Transverse colon (tissue), 4 donors: ENCODE measurements around the gene TRAPPC14. TPM values are rescaled to one million over a fixed set of nuclear protein-coding genes. Genes with fewer than 3 reads are reported as not detected.

Experiments
- DNase-seq: peaks from one replicate; pipeline ENCODE4 v3.0.0-alpha.2; 2019
- H3K27ac ChIP-seq, 4 donors: fragments of 200-600 bp; sonication (generic); 2 replicates each; pipeline ENCODE4 v1.5.1; 2016 to 2018; ENCODE audit warnings: inconsistent platforms in 4 of 4
- H3K27me3 ChIP-seq: fragments of 200-600 bp; sonication (generic); 2 replicates; pipeline ENCODE4 v1.5.1; 2017; ENCODE audit warnings: inconsistent platforms
- H3K36me3 ChIP-seq, 4 donors: fragments of 200-600 bp; sonication (generic); 2 replicates each; pipeline ENCODE4 v1.5.1; 2017 to 2019; ENCODE audit warnings: inconsistent platforms in 4 of 4
- H3K4me1 ChIP-seq, 4 donors: fragments of 200-600 bp; sonication (generic); 2 replicates each; pipeline ENCODE4 v1.5.1; 2017 to 2020; ENCODE audit warnings: inconsistent platforms in 4 of 4
- H3K4me3 ChIP-seq, 4 donors: fragments of 200-600 bp; sonication (generic); 1 replicate in 1 of 4; 2 replicates in 3 of 4; pipeline versions ENCODE4 v1.5.1 to v1.6.1; 2017 to 2019; ENCODE audit warnings: inconsistent platforms in 4 of 4
- H3K9me3 ChIP-seq, 2 donors: fragments of 200-600 bp; sonication (generic); 2 replicates each; pipeline ENCODE4 v1.5.1; 2017 to 2019; ENCODE audit warnings: inconsistent platforms in 2 of 2
- CTCF ChIP-seq, 5 experiments: fragments of 200-600 bp in 3 of 5; fragments of 450-650 bp in 2 of 5; sonication (generic) in 3 of 5; IDR thresholded peaks; 1 replicate in 2 of 5; 2 replicates in 3 of 5; pipeline ENCODE4 v1.5.1; 2016 to 2017; ENCODE audit warnings: antibody characterized with exemption in 5 of 5, inconsistent platforms in 3 of 5, mild to moderate bottlenecking in 2 of 5, moderate library complexity in 1 of 5
- EP300 ChIP-seq: sonication (generic); formaldehyde crosslinking; IDR thresholded peaks from one replicate; pipeline ENCODE4 v1.6.1; 2017; ENCODE audit warnings: antibody characterized with exemption, low read depth
- POLR2A ChIP-seq: fragments of 450-650 bp; IDR thresholded peaks from one replicate; pipeline ENCODE4 v1.6.1; 2016; ENCODE audit warnings: antibody characterized with exemption, mild to moderate bottlenecking, moderate library complexity
- POLR2AphosphoS5 ChIP-seq, 3 donors: sonication (generic); formaldehyde crosslinking; IDR thresholded peaks; one replicate each; pipeline ENCODE4 v1.6.1; 2016; ENCODE audit warnings: antibody characterized with exemption in 3 of 3
- WGBS, 2 donors: methylation state at CpG; one replicate each; pipeline ENCODE4 v1.1.5; 2018; ENCODE audit warnings: low coverage in 1 of 2; 5-methylcytosine and 5-hydroxymethylcytosine counted together
- in situ Hi-C, 4 donors: fragments of 200-750 bp; cut with MboI; loops; one replicate each; pipeline versions ENCODE4 v1.15.0 to v1.15.1; 2017; ENCODE audit warnings: low sequenced_read_pairs in 3 of 4, low pct_ligation_motif_present in 1 of 4, low pct_unique_long_range_greater_than_20kb in 1 of 4
- intact Hi-C: fragments of 100-400 bp; cut with DNase I; formaldehyde crosslinking; loops from one replicate; pipeline ENCODE4 v1.15.1; 2023; ENCODE audit warnings: low total_unique reads
- total RNA-seq, 4 donors: library from RNA; depleted of rRNA; stranded (reverse); fragments of >200 nt; gene quantifications; one replicate each; pipeline ENCODE4 v1.1.0, GENCODE V29; 2016

The TRAPPC14 gene
- total RNA-seq, 4 donors from 2014 or later, result 43.5 to 111 (median 51.2) TPM

DNA sequence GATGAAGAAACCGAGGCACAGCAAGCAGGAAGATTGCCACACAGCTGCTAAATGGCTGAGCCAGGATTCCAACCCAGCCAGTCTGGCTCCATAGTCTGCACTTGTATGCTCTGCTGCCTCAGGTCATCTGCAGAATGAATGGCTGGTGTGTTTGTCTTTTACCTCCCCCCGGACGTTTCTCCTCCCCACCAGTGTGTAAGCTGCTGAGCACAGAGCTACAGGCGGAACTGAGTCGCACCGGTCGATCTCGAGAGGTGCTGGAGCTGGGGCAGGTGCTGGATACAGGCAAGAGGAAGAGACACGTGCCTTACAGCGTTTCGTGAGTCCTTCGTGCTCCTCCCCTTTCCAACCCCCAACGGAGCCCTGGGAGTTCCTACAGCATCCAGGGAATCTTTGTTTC is 36.5 kb downstream of the TRAPPC14 start:
- no peak for DNase-seq
- Histone ChIP-seq H3K9me3 (no peaks in the 10 kb centered on the region), H3K36me3 (no peaks in the 10 kb centered on the region), H3K4me1 (peaks cover 6 to 45% (median 40%) of the 10 kb centered on the region in 4 donors), H3K4me3 (no peak overlapping the region), H3K27me3 (no peaks in the 10 kb centered on the region), H3K27ac (peak overlapping the region in 2 of 4 donors; percentile 4 to 13)
- intact Hi-C loops, result no loop called here
- TF ChIP-seq CTCF (IDR thresholded peaks at IDR 0.05) (no peak), POLR2AphosphoS5 (IDR thresholded peaks at IDR 0.05) (no peak), EP300 (no peak), POLR2A (no peak)
- in situ Hi-C loops, result loop anchor here in 1 of 4 donors (5.0 kb wide), 1 partner anchor 85 kb away; no protein-coding TSS in a partner anchor
- WGBS, 2 donors, result 32 to 65% methylated on average over 13 of the region's 13 CpGs

- TF ChIP-seq CTCF (IDR thresholded peaks at IDR 0.05), result no peak
- TF ChIP-seq POLR2AphosphoS5 (IDR thresholded peaks at IDR 0.05), result no peak
- no peak for TF ChIP-seq POLR2A
- no peak for TF ChIP-seq EP300
- H3K27me3 ChIP-seq, result no peaks in the 10 kb centered on the region
- intact Hi-C loops (no loop called here), in situ Hi-C loops (loop anchor here in 1 of 4 donors (5.0 kb wide), 1 partner anchor 87 kb away; no protein-coding TSS in a partner anchor)
- no peak for DNase-seq
- H3K27ac ChIP-seq, result peak overlapping the region; percentile 88 to 94 (median 90)
- peaks cover 6 to 38% (median 34%) of the 10 kb centered on the region in 4 donors for H3K4me1 ChIP-seq
- no peaks in the 10 kb centered on the region for H3K36me3 ChIP-seq
- H3K4me3 ChIP-seq, result peak overlapping the region in 1 of 4 donors; percentile 78
- 36 to 75% methylated on average over 1 of the region's 1 CpG for WGBS, 2 donors
- H3K9me3 ChIP-seq, result no peaks in the 10 kb centered on the region
These were observed 37.8 kb downstream of the TRAPPC14 start for GRCh38 chr7:100120733-100121036.

GRCh38 chr7:100119970-100120732 is 38.4 kb downstream of the TRAPPC14 start:
- 22 to 80% methylated on average over 3 to 19 of the region's 19 CpGs for WGBS, 2 donors
- Histone ChIP-seq H3K9me3 (no peaks in the 10 kb centered on the region), H3K4me1 (peaks cover 6 to 32% (median 28%) of the 10 kb centered on the region in 4 donors), H3K27ac (peak overlapping the region; percentile 88 to 94 (median 90)), H3K27me3 (no peaks in the 10 kb centered on the region), H3K36me3 (no peaks in the 10 kb centered on the region), H3K4me3 (peak overlapping the region; percentile 63 to 78 (median 73))
- in situ Hi-C loops, result loop anchor here in 1 of 4 donors (5.0 kb wide), 1 partner anchor 87 kb away; no protein-coding TSS in a partner anchor
- intact Hi-C loops, result no loop called here
- peak; percentile 68 for DNase-seq
- TF ChIP-seq POLR2A (no peak), CTCF (IDR thresholded peaks at IDR 0.05) (no peak), POLR2AphosphoS5 (IDR thresholded peaks at IDR 0.05) (no peak), EP300 (no peak)

GRCh38 chr7:100119072-100119969 is 39.2 kb downstream of the TRAPPC14 start, which contains the start of the genes CNPY4 and TAF6:
Gene CNPY4 (plus strand): TSS chr7:100119634. CDS start chr7:100119745, 111 bp downstream.
Gene TAF6 (minus strand): TSS chr7:100119358. CDS start chr7:100114209, 5,149 bp downstream.
- Histone ChIP-seq H3K36me3 (no peaks in the 10 kb centered on the region), H3K4me3 (peak within 1 kb of the TSS; percentile 63 to 78 (median 73)), H3K27ac (peak within 1 kb of the TSS; percentile 88 to 94 (median 90)), H3K4me1 (peaks cover 6 to 24% (median 21%) of the 10 kb centered on the region in 4 donors), H3K9me3 (no peaks in the 10 kb centered on the region), H3K27me3 (no peaks in the 10 kb centered on the region)
- TF ChIP-seq POLR2A (peak; percentile 56), POLR2AphosphoS5 (IDR thresholded peaks at IDR 0.05) (peak; percentile 48 to 66 (median 50)), CTCF (IDR thresholded peaks at IDR 0.05) (peak in 3 of 5 experiments; percentile 13 to 34 (median 28)), EP300 (no peak)
- WGBS, 2 donors, result 0% methylated on average over 47 of the region's 49 CpGs; no CpG with 5 or more reads in 1 of the 2 donors
- in situ Hi-C loops, result no loop called here
- intact Hi-C loops, result no loop called here
- DNase-seq, result peak; percentile 96
